NCI-H1092 (cell line): Measurements from ENCODE around the gene CDC16.
"Not testable (repeated sequence)": the region's sequence is repeated elsewhere in the genome, so short reads cannot be mapped to it uniquely, and the experiment has no call there.

Source experiments
- DNase-seq: peaks from one replicate; lab custom pipeline; 2025; lab: John Stamatoyannopoulos, UW

Gene CDC16

GRCh38 chr13:114228176-114228575 lies 6.5 kb upstream of the CDC16 start:
- no peak for DNase-seq

- no peak for DNase-seq
These were observed 5.2 kb upstream of the CDC16 start for GRCh38 chr13:114229506-114229905.

GRCh38 chr13:114230117-114230516 lies 4.6 kb upstream of the CDC16 start:
- DNase-seq: no peak

DNA sequence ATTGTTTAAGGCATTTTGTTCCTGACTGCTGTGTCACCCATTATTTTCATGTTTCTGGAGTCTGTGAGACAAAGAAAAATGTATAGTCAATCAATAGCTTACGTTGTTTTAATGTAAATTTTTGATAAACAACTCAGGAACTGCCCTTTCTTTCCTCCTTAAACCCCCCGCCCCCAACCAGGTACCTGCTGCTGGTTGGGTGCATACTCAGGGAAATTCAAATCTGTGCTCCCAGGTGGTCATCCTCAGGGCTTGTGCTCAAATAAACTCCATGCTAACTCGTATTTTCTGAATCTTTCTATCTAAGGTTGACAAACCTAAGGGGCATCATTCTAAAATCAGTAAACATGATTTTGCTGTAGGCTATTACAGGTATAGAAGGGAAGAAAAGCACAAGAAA lies 4.1 kb upstream of the CDC16 start:
- DNase-seq: no peak

- DNase-seq: no peak
These were observed 2.8 kb upstream of the CDC16 start for GRCh38 chr13:114231886-114232285.

GRCh38 chr13:114234266-114234644 lies 442 bp upstream of the CDC16 start:
- DNase-seq: no peak

DNA sequence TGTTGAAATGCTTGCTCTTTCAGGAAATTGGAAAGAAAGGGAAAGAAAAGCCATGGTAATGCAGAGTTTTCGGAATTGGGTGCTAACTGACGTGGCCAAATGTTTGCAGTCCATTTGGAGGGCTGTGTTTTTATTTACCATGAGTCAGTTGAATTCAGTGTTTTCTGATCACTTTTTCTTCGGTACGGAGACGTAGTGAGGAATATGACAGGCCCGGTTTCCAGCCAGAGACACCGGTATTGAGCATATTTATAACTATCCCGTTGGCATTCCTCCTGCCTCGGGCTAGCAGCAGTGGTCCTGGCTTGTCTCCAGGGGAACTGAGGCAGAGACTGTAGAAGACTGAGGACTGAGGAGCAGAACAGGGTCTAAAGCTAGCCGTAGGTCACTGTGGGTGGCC lies 1.0 kb downstream of the CDC16 start:
- DNase-seq: no peak

DNA sequence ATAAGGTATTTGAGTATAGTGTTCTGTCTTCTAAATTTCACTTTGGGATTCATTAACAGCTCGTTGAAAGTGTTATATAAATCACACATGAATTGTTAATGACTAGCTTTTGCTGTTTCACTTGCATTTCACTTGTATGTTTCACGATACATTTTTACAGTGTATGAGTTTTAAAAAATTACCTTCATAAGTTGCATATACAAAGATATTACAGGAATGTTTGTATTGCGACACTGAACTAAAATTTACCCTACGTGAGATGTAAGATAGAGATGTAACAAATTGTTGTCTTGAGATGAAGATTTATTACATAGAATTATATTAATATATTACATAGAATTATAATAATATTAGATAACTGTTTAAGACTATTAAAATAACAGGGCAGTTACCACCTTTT lies 1.5 kb downstream of the CDC16 start:
- DNase-seq: no peak

GRCh38 chr13:114237415-114238112 lies 2.9 kb downstream of the CDC16 start:
- no peak for DNase-seq

- DNase-seq: no peak
These were observed 7.2 kb downstream of the CDC16 start for GRCh38 chr13:114241918-114242317.

DNA sequence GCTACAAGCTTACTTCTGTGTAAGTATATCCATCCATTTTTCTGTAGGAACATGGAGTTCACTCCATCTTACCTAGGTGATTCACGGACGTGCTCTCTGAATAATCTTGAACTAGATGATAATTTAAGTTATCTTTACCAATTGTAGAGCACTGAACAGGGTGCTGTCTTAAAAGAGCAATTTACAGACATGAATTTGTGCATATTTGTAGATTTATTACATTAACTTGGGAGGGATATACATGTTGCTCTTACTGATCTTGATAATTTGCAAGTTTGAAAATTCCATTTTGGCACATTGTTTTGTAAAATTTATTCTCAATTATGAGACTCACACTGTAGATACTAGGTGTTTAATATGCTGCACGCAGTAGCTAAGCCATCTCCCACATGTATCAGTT lies 9.3 kb downstream of the CDC16 start:
- no peak for DNase-seq

- DNase-seq: no peak
These were observed 9.9 kb downstream of the CDC16 start for GRCh38 chr13:114244637-114245036.

DNA sequence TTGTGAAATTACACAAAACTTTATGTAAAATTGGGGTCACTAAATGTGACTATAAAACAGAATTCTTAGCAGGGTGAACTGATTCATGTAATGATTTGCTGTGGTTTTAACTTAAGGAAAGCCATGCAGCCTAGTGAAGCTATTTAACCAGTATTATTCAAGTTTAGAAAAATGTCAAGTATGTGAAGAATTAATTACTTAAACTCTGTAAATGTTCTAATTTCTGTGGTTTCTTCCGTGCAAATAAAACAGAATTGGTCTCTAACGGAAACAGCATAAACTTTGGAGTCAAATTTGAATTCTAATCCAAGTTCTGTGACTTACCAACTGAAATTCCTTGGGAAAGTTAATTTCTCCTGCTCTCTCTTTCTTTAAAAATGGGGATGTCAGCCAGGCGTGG lies 13.3 kb downstream of the CDC16 start:
- DNase-seq: no peak

DNA sequence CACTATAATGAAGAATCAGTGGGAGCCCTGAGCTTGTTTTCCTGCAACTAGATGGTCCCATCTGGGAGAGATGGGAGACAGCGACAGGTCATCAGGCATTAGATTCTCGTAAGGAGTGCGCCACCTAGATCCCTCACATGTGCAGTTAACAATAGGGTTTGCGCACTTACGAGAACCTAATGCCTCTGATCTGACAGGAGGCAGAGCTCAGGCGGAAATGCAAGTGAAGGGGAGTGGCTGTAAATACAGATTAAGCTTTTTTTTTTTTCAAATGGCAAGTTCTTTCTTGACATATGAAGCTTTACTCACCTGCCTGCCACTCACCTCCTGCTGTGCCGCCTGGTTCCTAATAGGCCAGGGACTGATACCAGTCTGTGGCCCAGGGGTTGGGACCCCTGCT lies 14.4 kb downstream of the CDC16 start:
- no peak for DNase-seq

GRCh38 chr13:114251639-114252440 lies 17.1 kb downstream of the CDC16 start:
- DNase-seq: not testable (repeated sequence)

DNA sequence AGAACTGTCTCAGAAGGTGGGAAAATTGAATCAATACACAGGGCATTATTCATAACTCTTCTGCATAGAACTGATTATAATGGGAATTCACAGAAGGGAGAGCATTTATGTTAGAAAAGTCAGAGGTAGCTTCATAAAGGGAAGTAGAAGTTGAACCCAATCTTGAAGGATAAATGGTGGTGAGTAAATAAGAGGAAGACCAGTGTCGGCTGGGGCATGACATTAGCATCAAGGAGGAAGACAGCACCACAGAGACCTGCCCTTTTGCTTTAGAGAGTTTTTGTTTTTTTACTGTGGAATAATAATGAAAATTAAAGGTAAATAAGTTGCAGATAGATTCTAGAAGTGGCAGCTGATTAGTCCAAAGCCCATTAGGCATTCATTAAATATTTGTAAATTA lies 21.9 kb downstream of the CDC16 start:
- no peak for DNase-seq

DNA sequence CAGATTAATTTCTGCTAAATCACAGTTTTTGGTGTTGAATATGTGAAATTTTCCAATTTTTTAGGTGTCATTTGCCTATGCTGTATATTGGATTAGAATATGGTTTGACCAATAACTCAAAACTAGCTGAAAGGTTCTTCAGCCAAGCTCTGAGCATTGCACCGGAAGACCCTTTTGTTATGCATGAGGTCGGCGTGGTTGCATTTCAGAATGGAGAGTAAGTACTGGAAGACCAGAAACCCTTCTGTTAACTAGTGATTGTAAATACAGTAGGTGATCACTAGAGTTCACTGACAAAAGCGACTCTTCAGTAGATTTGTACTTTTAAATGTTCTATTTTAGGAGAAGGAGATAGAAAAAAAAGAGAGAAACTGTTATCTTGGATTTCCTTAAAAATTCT lies 22.3 kb downstream of the CDC16 start:
- no peak for DNase-seq

GRCh38 chr13:114258589-114258988 lies 23.9 kb downstream of the CDC16 start:
- DNase-seq: peak; percentile 29

DNA sequence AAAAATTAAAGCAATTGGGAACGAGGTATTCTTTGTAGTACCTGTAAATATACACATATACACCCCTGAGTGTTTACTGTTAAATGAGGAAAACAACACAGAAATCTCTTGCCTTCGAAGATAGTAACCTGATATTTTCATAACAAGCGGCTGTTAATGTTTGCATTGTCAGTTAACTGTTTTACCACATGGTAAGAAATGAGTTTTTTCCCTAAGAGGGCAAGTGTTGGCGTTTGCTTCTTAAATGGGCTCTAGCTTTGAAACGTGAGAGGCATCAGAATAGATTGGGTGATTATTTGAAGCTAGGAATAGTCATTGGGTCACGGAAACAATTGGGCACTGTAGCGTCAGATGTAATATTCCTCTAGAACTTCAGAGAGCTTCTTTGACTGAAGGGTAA lies 24.7 kb downstream of the CDC16 start:
- peak; percentile 32 for DNase-seq

- DNase-seq: peak; percentile 83
These were observed 25.3 kb downstream of the CDC16 start for GRCh38 chr13:114259974-114260373.

GRCh38 chr13:114260814-114261213 lies 26.1 kb downstream of the CDC16 start:
- DNase-seq: no peak

DNA sequence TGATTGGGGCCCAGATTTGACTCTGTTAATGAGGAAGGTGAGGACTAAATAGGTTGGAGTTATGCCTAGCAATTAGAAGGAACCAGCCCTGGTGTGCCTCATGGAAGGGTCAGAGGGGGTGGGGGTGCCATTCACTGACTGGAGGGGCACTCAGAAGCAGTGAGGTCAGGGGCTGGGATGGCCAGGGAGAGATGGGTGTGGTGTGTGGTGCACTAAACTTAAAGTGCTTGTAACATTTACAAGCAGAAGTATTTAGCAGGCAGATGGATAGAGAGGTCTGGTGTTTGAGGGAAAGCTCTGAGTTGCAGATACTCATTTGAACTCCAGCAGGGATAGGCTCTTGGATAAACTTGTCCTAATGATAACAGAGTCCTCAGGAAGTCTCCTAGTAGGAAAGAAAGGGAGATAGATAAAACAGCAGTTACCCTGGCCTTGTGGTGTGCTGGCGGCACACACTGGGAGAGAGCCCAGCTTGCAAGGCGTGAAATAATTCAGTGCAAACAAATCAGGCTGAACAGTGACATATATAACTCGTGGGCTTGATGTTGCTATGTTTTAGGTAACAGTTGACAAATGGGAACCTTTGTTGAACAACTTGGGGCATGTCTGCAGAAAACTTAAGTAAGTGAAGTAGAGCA lies 26.8 kb downstream of the CDC16 start:
- no peak for DNase-seq

GRCh38 chr13:114263578-114263977 lies 28.9 kb downstream of the CDC16 start:
- no peak for DNase-seq
